Measurements from ENCODE around the gene ALX3. TPM values are rescaled to one million over a fixed set of nuclear protein-coding genes. Genes with fewer than 3 reads are reported as not detected.

Gene ALX3
- total and polyA plus RNA-seq, 10 of the 15 experiments (the other 5 are each of a cell fraction or from before 2014, with no cell fraction given): not detected

- BruUV-seq (replicated peaks): no TSS peak
- FAIRE-seq (no peak), DNase-seq (ENCODE audit: low read depth, low spot score) (no peak), ATAC-seq (no peak)
- H3K79me2 ChIP-seq (ENCODE audit: control insufficient read depth, insufficient read depth, low read length): no peaks in the 10 kb centered on the region
- H3K27ac ChIP-seq (ENCODE audit: control insufficient read depth, insufficient read depth): no peak overlapping the region
- ChIA-PET SMC1A (ENCODE audit: uncharacterized antibody, unreplicated experiment) (interaction anchor here (1.0 kb wide), 1 partner anchor 8 kb away, joined by 4 read pairs; no protein-coding TSS in a partner anchor), POLR2A (no interaction called here), RAD21 (ENCODE audit: unreplicated experiment) (no interaction called here), CTCF (interaction anchor here (1.6 to 6.8 kb wide), 4 partner anchors 12 to 370 kb away, joined by 4 to 120 read pairs (median 10); partner anchors contain the start of gene AHCYL1)
- H3K27me3 ChIP-seq (replicated peaks in 1 of 2; ENCODE audit: control insufficient read depth in 2 of 2, insufficient read depth in 2 of 2, low read length in 1 of 2): peaks cover 2 to 9% of the 10 kb centered on the region in 2 experiments; a peak in 3 of 4 replicates
- no peak overlapping the region for H3K4me3 ChIP-seq
- H4K20me1 ChIP-seq (ENCODE audit: control insufficient read depth, insufficient read depth): no peaks in the 10 kb centered on the region
- 33% methylated on average over 7 of the region's 7 CpGs for WGBS (ENCODE audit: insufficient coverage, insufficient replicate concordance, low lambda C conversion rate, missing lambda C conversion rate)
- intact Hi-C loops (cut with micrococcal nuclease; ENCODE audit: unreplicated experiment): loop anchor here (10.0 kb wide), 1 partner anchor 375 kb away; no protein-coding TSS in a partner anchor
- H2AFZ ChIP-seq (ENCODE audit: control insufficient read depth, low read depth, low read length): no peak overlapping the region
- in situ Hi-C loops (cut with MboI): no loop called here
- H3K36me3 ChIP-seq (ENCODE audit: control insufficient read depth in 2 of 2, insufficient read depth in 2 of 2, low read length in 1 of 2): no peaks in the 10 kb centered on the region
- TF ChIP-seq MYB (IDR thresholded peaks at IDR 0.05; ENCODE audit: borderline replicate concordance, low read depth, low read length) (no peak), ZNF592 (IDR thresholded peaks at IDR 0.05) (no peak), BRCA1 (IDR thresholded peaks at IDR 0.05; ENCODE audit: low read depth, low read length) (no peak), ZBTB33 (IDR thresholded peaks at IDR 0.05) (no peak), RAD51 (IDR thresholded peaks at IDR 0.05) (no peak), ESRRA (IDR thresholded peaks at IDR 0.05; ENCODE audit: low read length) (no peak), SIX5 (IDR thresholded peaks at IDR 0.05; ENCODE audit: low read depth, low read length, severe bottlenecking) (no peak), POLR2AphosphoS2 (IDR thresholded peaks at IDR 0.05; ENCODE audit: low read depth, low read length) (no peak), POU2F2 (IDR thresholded peaks at IDR 0.05; ENCODE audit: borderline replicate concordance, low read depth, low read length) (no peak), PML (IDR thresholded peaks at IDR 0.05; ENCODE audit: low read length) (no peak), FOS (IDR thresholded peaks at IDR 0.05; ENCODE audit: borderline replicate concordance, extremely low read depth, insufficient read length) (no peak), IKZF1 (conservative IDR thresholded peaks at IDR 0.05) (no peak), SUZ12 (IDR thresholded peaks at IDR 0.05; ENCODE audit: unreplicated experiment) (no peak), RFX5 (IDR thresholded peaks at IDR 0.05; ENCODE audit: low read depth, low read length) (no peak), TCF3 (IDR thresholded peaks at IDR 0.05; ENCODE audit: borderline replicate concordance, insufficient read depth, low read depth, low read length) (no peak), MAX (IDR thresholded peaks at IDR 0.05; ENCODE audit: low read depth, low read length) (no peak), MXI1 (IDR thresholded peaks at IDR 0.05; ENCODE audit: low read depth, low read length) (no peak), SPI1 (IDR thresholded peaks at IDR 0.05; ENCODE audit: borderline replicate concordance, insufficient read depth, low read depth, low read length) (no peak)
- no peak overlapping the region for H3K9ac ChIP-seq (ENCODE audit: control insufficient read depth, insufficient read depth, low read length)
- no peak overlapping the region for H3K4me2 ChIP-seq (ENCODE audit: control insufficient read depth, insufficient read depth)
- H3K9me3 ChIP-seq (replicated peaks; ENCODE audit: control insufficient read depth, insufficient read depth, low read length): no peaks in the 10 kb centered on the region
- no peaks in the 10 kb centered on the region for H3K4me1 ChIP-seq (ENCODE audit: control insufficient read depth, insufficient read depth, low read length)
Measured at GRCh38 chr1:110089561-110090275, 19.2 kb upstream of the ALX3 start.

Data from GM12878 (cell line).